Vagina (tissue), 2 donors: ENCODE data around the gene FBLN7. TPM values are rescaled to one million over a fixed set of nuclear protein-coding genes. Genes with fewer than 3 reads are reported as not detected.
"Not testable (repeated sequence)": the region's sequence is repeated elsewhere in the genome, so short reads cannot be mapped to it uniquely, and the experiment has no call there.

Experiments used
- DNase-seq, 2 donors: peaks; one replicate each; pipeline ENCODE4 v3.0.0-alpha.2; 2017; ENCODE audit errors: extremely low spot score in 2 of 2
- H3K27ac ChIP-seq: fragments of 200-600 bp; sonication (generic); one replicate; pipeline ENCODE4 v1.5.1; 2019
- H3K27me3 ChIP-seq: fragments of 200-600 bp; sonication (generic); one replicate; pipeline ENCODE4 v1.5.1; 2019
- H3K36me3 ChIP-seq, 2 donors: fragments of 200-600 bp; sonication (generic); one replicate each; pipeline ENCODE4 v1.5.1; 2017 to 2019
- H3K4me1 ChIP-seq: fragments of 200-600 bp; sonication (generic); one replicate; pipeline ENCODE4 v1.5.1; 2019
- H3K4me3 ChIP-seq, 2 donors: fragments of 200-600 bp; sonication (generic); 1 replicate in 1 of 2; 2 replicates in 1 of 2; pipeline ENCODE4 v1.5.1; 2016 to 2019
- H3K9me3 ChIP-seq: fragments of 200-600 bp; sonication (generic); one replicate; pipeline ENCODE4 v1.5.1; 2019
- POLR2A ChIP-seq, 2 donors: fragments of 450-650 bp; IDR thresholded peaks; one replicate each; pipeline ENCODE4 v1.6.1; 2017; ENCODE audit warnings: antibody characterized with exemption in 2 of 2, mild to moderate bottlenecking in 2 of 2, moderate library complexity in 2 of 2
- POLR2AphosphoS5 ChIP-seq, 2 donors: sonication (generic); formaldehyde crosslinking; IDR thresholded peaks; one replicate each; pipeline ENCODE4 v1.9.0; 2017; ENCODE audit warnings: antibody characterized with exemption in 2 of 2, mild to moderate bottlenecking in 2 of 2, low read depth in 1 of 2; ENCODE audit not compliant: insufficient read depth in 1 of 2
- intact Hi-C: fragments of 100-400 bp; cut with DNase I; formaldehyde crosslinking; loops from one replicate; pipeline ENCODE4 v1.15.1; 2023
- total RNA-seq: library from RNA; depleted of rRNA; stranded (reverse); fragments of >200 nt; gene quantifications from one replicate; pipeline ENCODE4 v1.2.3, GENCODE V29; 2016
- TF ChIP-seq, protein P1 (sequence below), 3 experiments: fragments of 450-650 bp in 2 of 3; fragments of 200-600 bp in 1 of 3; sonication (generic) in 1 of 3; IDR thresholded peaks; one replicate each; pipeline ENCODE4 v1.5.1; 2017 to 2019; ENCODE audit warnings: antibody characterized with exemption in 3 of 3, mild to moderate bottlenecking in 2 of 3, moderate library complexity in 2 of 3

Gene FBLN7
- total RNA-seq, 1 donor from 2014 or later, result 11.5 TPM

DNA sequence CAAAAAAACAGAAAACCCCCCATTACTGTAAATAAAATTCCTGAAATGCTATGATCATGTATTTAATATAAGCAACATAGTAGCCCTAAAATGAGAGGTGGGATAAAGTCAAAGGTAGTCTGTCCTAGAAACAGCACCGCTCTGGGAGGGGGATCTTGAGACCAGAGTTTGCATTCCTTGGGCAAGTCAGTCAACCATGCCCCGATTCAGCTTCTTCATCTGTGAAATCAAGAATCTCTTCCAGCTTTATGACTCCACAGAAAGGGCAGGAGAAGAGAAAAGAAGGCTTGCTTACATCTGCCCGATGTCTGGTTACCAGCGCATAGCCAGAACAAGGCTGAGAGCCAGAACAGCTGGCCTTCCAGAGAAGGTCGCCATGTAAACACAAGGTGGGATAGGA lies 2.1 kb upstream of the FBLN7 start:
- intact Hi-C loops, result no loop called here

DNA sequence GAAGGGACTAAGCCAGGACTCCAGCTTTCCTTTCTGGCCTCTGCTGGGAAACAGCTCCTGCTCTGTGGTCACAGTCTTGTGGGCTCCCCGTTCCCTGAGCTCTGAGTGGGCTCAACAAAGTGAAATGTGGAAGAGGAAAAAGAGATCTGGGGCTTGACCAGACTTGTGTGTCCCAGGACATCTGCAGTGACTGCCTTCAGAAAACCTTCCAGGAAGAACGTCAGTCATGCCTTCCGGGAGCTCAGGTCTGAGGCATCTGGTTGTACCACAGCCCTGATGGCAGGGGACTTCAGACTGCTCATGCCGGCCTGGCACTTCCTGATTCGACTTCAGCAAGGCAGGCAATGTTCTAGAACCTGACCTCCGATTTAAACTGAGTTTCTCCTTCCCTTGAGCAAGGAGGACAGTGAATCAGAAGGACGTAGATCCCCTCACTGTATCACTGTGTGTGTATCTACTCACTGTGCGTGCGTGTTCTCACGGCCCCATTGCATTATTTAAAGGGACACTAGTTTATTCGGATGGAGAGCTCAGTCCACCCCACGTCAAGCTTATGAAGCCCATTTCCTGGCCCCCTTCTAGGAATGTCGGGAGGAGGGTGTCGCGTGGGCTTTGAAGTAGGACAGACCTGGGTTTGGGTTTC lies 548 bp upstream of the FBLN7 start:
- no peaks in the 10 kb centered on the region for H3K36me3 ChIP-seq
- DNase-seq, result no peak
- TF ChIP-seq POLR2AphosphoS5 (IDR thresholded peaks at IDR 0.05; ENCODE audit: insufficient read depth in 1 of 2, low read depth in 1 of 2) (no peak), POLR2A (IDR thresholded peaks at IDR 0.05) (no peak)
- TF ChIP-seq, protein P1, sequence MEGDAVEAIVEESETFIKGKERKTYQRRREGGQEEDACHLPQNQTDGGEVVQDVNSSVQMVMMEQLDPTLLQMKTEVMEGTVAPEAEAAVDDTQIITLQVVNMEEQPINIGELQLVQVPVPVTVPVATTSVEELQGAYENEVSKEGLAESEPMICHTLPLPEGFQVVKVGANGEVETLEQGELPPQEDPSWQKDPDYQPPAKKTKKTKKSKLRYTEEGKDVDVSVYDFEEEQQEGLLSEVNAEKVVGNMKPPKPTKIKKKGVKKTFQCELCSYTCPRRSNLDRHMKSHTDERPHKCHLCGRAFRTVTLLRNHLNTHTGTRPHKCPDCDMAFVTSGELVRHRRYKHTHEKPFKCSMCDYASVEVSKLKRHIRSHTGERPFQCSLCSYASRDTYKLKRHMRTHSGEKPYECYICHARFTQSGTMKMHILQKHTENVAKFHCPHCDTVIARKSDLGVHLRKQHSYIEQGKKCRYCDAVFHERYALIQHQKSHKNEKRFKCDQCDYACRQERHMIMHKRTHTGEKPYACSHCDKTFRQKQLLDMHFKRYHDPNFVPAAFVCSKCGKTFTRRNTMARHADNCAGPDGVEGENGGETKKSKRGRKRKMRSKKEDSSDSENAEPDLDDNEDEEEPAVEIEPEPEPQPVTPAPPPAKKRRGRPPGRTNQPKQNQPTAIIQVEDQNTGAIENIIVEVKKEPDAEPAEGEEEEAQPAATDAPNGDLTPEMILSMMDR (IDR thresholded peaks at IDR 0.05), result no peak
- H3K4me3 ChIP-seq, result peak overlapping the region; percentile 50 to 69
- no peaks in the 10 kb centered on the region for H3K27me3 ChIP-seq
- H3K4me1 ChIP-seq, result no peaks in the 10 kb centered on the region
- H3K9me3 ChIP-seq, result no peaks in the 10 kb centered on the region
- intact Hi-C loops, result no loop called here
- H3K27ac ChIP-seq, result peak overlapping the region; percentile 32

More for the DNA sequence above, 2.1 kb upstream of the FBLN7 start:
- Histone ChIP-seq H3K27me3 (no peaks in the 10 kb centered on the region), H3K4me1 (no peaks in the 10 kb centered on the region), H3K4me3 (no peak overlapping the region), H3K9me3 (no peaks in the 10 kb centered on the region), H3K27ac (no peak overlapping the region), H3K36me3 (no peaks in the 10 kb centered on the region)
- TF ChIP-seq, protein P1 (IDR thresholded peaks at IDR 0.05), result no peak
- no peak for TF ChIP-seq POLR2A (IDR thresholded peaks at IDR 0.05)
- no peak for TF ChIP-seq POLR2AphosphoS5 (IDR thresholded peaks at IDR 0.05; ENCODE audit: insufficient read depth in 1 of 2, low read depth in 1 of 2)
- no peak for DNase-seq

DNA sequence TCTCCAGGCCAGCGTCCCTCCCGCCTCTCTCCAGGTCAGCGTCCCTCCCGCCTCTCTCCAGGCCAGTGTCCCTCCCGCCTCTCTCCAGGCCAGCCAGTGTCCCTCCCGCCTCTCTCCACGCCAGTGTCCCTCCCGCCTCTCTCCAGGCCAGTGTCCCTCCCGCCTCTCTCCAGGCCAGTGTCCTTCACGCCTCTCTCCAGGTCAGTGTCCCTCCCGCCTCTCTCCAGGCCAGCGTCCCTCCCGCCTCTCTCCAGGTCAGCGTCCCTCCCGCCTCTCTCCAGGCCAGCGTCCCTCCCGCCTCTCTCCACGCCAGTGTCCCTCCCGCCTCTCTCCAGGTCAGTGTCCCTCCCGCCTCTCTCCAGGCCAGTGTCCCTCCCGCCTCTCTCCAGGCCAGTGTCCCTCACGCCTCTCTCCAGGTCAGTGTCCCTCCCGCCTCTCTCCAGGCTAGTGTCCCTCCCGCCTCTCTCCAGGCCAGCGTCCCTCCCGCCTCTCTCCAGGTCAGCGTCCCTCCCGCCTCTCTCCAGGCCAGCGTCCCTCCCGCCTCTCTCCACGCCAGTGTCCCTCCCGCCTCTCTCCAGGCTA lies 939 bp downstream of the FBLN7 start:
- H3K4me3 ChIP-seq, result peak overlapping the region; percentile 50 to 69
- H3K9me3 ChIP-seq, H3K27ac ChIP-seq, intact Hi-C loops, H3K4me1 ChIP-seq, DNase-seq, H3K27me3 ChIP-seq, H3K36me3 ChIP-seq: not testable (repeated sequence)

DNA sequence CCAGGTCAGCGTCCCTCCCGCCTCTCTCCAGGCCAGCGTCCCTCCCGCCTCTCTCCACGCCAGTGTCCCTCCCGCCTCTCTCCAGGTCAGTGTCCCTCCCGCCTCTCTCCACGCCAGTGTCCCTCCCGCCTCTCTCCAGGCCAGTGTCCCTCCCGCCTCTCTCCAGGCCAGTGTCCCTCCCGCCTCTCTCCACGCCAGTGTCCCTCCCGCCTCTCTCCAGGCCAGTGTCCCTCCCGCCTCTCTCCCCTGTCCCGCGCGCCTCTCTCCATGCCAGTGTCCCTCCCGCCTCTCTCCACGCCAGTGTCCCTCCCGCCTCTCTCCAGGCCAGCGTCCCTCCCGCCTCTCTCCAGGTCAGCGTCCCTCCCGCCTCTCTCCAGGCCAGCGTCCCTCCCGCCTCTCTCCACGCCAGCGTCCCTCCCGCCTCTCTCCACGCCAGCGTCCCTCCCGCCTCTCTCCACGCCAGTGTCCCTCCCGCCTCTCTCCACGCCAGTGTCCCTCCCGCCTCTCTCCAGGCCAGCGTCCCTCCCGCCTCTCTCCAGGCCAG lies 1.5 kb downstream of the FBLN7 start:
- Histone ChIP-seq H3K27ac (peak overlapping the region; percentile 48), H3K4me3 (peak overlapping the region; percentile 22 to 37)
- H3K9me3 ChIP-seq, H3K36me3 ChIP-seq, intact Hi-C loops, H3K4me1 ChIP-seq, DNase-seq, H3K27me3 ChIP-seq: not testable (repeated sequence)

DNA sequence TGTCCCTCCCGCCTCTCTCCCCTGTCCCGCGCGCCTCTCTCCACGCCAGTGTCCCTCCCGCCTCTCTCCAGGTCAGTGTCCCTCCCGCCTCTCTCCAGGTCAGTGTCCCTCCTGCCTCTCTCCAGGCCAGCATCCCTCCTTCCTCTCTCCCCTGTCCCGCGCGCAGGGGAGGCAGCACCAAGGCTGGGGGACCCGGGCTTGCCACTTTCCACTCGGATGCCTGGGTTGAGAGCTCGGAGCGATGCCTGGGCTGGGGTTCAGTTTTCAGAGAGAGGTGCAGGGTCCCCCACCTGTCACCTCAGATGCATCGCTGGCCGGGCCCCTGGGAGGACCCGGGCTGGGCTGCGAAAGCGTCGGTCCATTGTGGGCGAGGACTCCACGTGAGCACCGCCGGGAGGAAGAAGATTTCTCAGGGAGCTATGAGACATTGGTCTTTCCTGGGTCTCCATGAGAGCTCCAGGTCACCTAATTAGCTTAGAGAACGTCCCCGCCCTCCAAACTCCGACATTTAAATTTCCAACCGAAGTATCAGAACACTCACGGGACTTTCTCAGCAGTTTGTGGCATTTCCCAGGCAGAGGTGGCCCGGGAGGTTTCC lies 2.1 kb downstream of the FBLN7 start:
- Histone ChIP-seq H3K36me3 (no peaks in the 10 kb centered on the region), H3K27me3 (no peaks in the 10 kb centered on the region), H3K4me1 (no peaks in the 10 kb centered on the region), H3K4me3 (peak overlapping the region; percentile 22 to 37), H3K27ac (peak overlapping the region; percentile 48), H3K9me3 (no peaks in the 10 kb centered on the region)
- DNase-seq, result no peak
- intact Hi-C loops, result no loop called here
- TF ChIP-seq, protein P1 (IDR thresholded peaks at IDR 0.05), result no peak
- TF ChIP-seq POLR2A (IDR thresholded peaks at IDR 0.05), result no peak
- TF ChIP-seq POLR2AphosphoS5 (IDR thresholded peaks at IDR 0.05; ENCODE audit: insufficient read depth in 1 of 2, low read depth in 1 of 2), result no peak
